Esophagus muscularis mucosa (tissue), 4 donors: ENCODE measurements around the gene LSM10. TPM values are rescaled to one million over a fixed set of nuclear protein-coding genes. Genes with fewer than 3 reads are reported as not detected.

Experiments
- DNase-seq: peaks from one replicate; pipeline ENCODE4 v3.0.0-alpha.2; 2017; ENCODE audit errors: extremely low spot score
- H3K27ac ChIP-seq, 4 donors: fragments of 200-600 bp; sonication (generic); replicated peaks in 1 of 4; 1 replicate in 3 of 4; 2 replicates in 1 of 4; pipeline ENCODE4 v1.5.1; 2016 to 2019; ENCODE audit warnings: mild to moderate bottlenecking in 1 of 4
- H3K27me3 ChIP-seq, 4 donors: fragments of 200-600 bp; sonication (generic); one replicate each; pipeline versions ENCODE4 v1.5.1 to v1.6.0; 2016 to 2019
- H3K36me3 ChIP-seq, 4 donors: fragments of 200-600 bp; sonication (generic); one replicate each; pipeline ENCODE4 v1.5.1; 2016 to 2019
- H3K4me1 ChIP-seq, 4 donors: fragments of 200-600 bp; sonication (generic); one replicate each; pipeline ENCODE4 v1.5.1; 2016 to 2019
- H3K4me3 ChIP-seq, 4 donors: fragments of 200-600 bp; sonication (generic); 1 replicate in 2 of 4; 2 replicates in 2 of 4; pipeline ENCODE4 v1.5.1; 2016 to 2019; ENCODE audit warnings: mild to moderate bottlenecking in 4 of 4, moderate library complexity in 1 of 4
- H3K9me3 ChIP-seq, 4 donors: fragments of 200-600 bp; sonication (generic); 1 replicate in 3 of 4; 2 replicates in 1 of 4; pipeline ENCODE4 v1.5.1; 2016 to 2019
- EP300 ChIP-seq: sonication (generic); formaldehyde crosslinking; IDR thresholded peaks from one replicate; pipeline ENCODE4 v1.6.1; 2017; ENCODE audit warnings: antibody characterized with exemption
- POLR2A ChIP-seq: fragments of 450-650 bp; IDR thresholded peaks from one replicate; pipeline ENCODE4 v1.6.1; 2017; ENCODE audit warnings: antibody characterized with exemption, moderate library complexity, mild to moderate bottlenecking, low read depth
- POLR2AphosphoS5 ChIP-seq, 2 donors: sonication (generic); formaldehyde crosslinking; IDR thresholded peaks; one replicate each; pipeline ENCODE4 v1.6.1; 2017; ENCODE audit warnings: antibody characterized with exemption in 2 of 2
- WGBS: methylation state at CpG from one replicate; pipeline ENCODE4 v1.1.5; 2018; 5-methylcytosine and 5-hydroxymethylcytosine counted together
- intact Hi-C: fragments of 100-400 bp; cut with DNase I; formaldehyde crosslinking; loops from one replicate; pipeline ENCODE4 v1.15.1; 2023
- total RNA-seq, 4 donors: library from RNA; depleted of rRNA; stranded (reverse); fragments of >200 nt; gene quantifications; one replicate each; pipeline versions ENCODE4 v1.1.0 to v1.2.1, GENCODE V29; 2016
- TF ChIP-seq, protein P1 (sequence below), 3 experiments: fragments of 200-600 bp in 2 of 3; fragments of 450-650 bp in 1 of 3; sonication (generic) in 2 of 3; IDR thresholded peaks; one replicate each; pipeline ENCODE4 v1.5.1; 2017 to 2019; ENCODE audit warnings: antibody characterized with exemption in 3 of 3, mild to moderate bottlenecking in 2 of 3, moderate library complexity in 1 of 3

The LSM10 gene
- total RNA-seq, 4 donors from 2014 or later = 42.2 to 64.5 (median 59.5) TPM

DNA sequence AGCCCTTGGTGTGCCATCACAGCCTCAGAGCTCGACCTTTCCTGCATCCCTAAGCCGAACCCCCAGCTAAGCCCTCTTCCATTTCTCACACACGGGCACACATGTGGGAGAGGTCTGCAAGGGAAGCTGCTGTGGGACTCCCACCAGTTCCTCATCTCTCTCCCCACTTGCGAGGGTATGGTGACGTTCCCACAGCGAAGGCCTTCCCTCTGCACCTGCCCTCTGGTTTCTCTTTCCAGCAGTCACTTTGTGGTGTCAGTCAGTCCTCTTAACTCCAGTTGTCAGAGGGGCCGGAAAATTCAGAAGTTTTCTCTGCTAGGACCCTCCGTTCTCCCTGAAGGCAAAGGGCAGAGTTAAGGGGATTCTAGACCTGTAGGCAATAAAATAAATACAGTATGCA, 6.4 kb downstream of the LSM10 start:
- intact Hi-C loops = no loop called here
- Histone ChIP-seq H3K4me1 (peaks cover 31 to 69% (median 50%) of the 10 kb centered on the region in 4 donors), H3K9me3 (no peaks in the 10 kb centered on the region), H3K4me3 (no peak overlapping the region), H3K27ac (peak overlapping the region in 3 of 4 donors; percentile 24 to 99 (median 93)), H3K27me3 (no peaks in the 10 kb centered on the region), H3K36me3 (peaks cover 17 to 48% (median 44%) of the 10 kb centered on the region in 4 donors)
- no peak for DNase-seq
- TF ChIP-seq, protein P1, sequence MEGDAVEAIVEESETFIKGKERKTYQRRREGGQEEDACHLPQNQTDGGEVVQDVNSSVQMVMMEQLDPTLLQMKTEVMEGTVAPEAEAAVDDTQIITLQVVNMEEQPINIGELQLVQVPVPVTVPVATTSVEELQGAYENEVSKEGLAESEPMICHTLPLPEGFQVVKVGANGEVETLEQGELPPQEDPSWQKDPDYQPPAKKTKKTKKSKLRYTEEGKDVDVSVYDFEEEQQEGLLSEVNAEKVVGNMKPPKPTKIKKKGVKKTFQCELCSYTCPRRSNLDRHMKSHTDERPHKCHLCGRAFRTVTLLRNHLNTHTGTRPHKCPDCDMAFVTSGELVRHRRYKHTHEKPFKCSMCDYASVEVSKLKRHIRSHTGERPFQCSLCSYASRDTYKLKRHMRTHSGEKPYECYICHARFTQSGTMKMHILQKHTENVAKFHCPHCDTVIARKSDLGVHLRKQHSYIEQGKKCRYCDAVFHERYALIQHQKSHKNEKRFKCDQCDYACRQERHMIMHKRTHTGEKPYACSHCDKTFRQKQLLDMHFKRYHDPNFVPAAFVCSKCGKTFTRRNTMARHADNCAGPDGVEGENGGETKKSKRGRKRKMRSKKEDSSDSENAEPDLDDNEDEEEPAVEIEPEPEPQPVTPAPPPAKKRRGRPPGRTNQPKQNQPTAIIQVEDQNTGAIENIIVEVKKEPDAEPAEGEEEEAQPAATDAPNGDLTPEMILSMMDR (IDR thresholded peaks at IDR 0.05) = no peak
- no peak for TF ChIP-seq POLR2A
- TF ChIP-seq POLR2AphosphoS5 (IDR thresholded peaks at IDR 0.05) = no peak
- TF ChIP-seq EP300 = no peak
- WGBS = 90% methylated on average over 8 of the region's 8 CpGs

DNA sequence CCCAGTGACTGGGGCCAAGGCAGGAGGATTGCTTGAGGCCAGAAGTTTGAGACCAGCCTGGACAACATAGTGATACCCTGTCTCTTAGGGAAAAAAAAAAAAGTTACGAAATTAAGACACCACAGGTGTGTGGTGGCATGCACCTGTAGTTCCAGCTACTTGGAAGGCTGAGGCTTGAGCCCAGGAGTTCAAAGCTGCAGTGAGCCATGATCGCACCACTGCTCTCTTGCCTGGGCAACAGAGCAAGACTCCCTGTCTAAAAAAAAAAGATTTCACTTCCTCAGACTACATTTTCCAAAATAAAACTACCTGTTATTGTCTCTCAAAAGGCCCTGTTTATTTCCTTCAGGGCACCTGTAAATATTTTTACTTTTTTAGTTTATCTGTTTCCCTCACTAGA, 7.3 kb downstream of the LSM10 start:
- Histone ChIP-seq H3K36me3 (peaks cover 17 to 48% (median 44%) of the 10 kb centered on the region in 4 donors), H3K27me3 (no peaks in the 10 kb centered on the region), H3K4me1 (peaks cover 25 to 61% (median 43%) of the 10 kb centered on the region in 4 donors), H3K27ac (peak overlapping the region; percentile 93 to 99 (median 97)), H3K4me3 (no peak overlapping the region), H3K9me3 (no peaks in the 10 kb centered on the region)
- TF ChIP-seq POLR2A (no peak), POLR2AphosphoS5 (IDR thresholded peaks at IDR 0.05) (no peak), EP300 (no peak)
- TF ChIP-seq, protein P1 (IDR thresholded peaks at IDR 0.05) = no peak
- intact Hi-C loops = no loop called here
- 90% methylated on average over 2 of the region's 2 CpGs for WGBS
- DNase-seq = no peak

DNA sequence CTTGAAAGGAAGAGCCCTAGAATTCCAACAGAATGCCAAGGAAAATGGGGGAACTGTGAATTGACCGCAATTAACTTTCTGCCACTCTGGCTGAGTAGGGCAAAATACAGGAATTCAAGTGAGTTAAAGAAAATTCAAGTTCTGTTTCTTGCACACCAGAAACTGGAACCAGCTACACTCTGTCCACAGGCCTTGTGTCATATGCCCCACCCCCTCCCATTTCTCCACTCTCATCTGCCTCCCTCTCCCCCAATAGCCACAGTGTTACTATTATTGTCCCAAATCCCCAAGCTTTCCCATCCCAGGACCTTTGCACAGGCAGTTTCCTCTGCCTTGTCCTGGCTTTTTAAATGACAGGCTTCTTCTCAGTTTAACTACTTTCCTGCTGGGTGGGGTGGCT, 7.7 kb downstream of the LSM10 start:
- Histone ChIP-seq H3K9me3 (no peaks in the 10 kb centered on the region), H3K4me3 (no peak overlapping the region), H3K27me3 (no peaks in the 10 kb centered on the region), H3K27ac (peak overlapping the region; percentile 93 to 99 (median 97)), H3K36me3 (peaks cover 17 to 48% (median 44%) of the 10 kb centered on the region in 4 donors), H3K4me1 (peaks cover 25 to 59% (median 44%) of the 10 kb centered on the region in 4 donors)
- intact Hi-C loops = loop anchor here (10.0 kb wide), 1 partner anchor 235 kb away; the partner anchor contains the start of gene MAP7D1
- DNase-seq = no peak
- 83% methylated on average over 1 of the region's 1 CpG for WGBS
- TF ChIP-seq POLR2A (no peak), EP300 (no peak), POLR2AphosphoS5 (IDR thresholded peaks at IDR 0.05) (no peak)
- TF ChIP-seq, protein P1 (IDR thresholded peaks at IDR 0.05) = no peak

DNA sequence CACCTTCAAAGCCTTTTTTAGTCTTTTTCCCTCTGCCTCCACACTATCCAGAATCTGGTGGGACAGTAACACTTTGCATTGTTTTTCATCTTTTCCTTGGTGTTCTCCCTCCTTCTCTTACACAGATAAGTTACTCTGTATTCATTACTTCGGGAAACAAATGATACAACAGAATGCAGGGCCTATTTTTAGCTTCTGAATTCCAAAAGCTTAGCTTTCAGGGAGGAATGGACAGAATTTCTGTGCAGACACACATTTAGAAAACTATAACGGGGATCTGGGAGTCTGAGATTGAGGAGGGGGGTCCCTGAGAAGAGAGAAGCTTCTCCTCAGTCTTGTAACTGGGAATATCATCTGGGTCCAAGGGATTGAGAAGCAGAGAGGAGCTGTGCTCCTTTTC, 8.4 kb downstream of the LSM10 start:
- Histone ChIP-seq H3K27me3 (no peaks in the 10 kb centered on the region), H3K4me3 (no peak overlapping the region), H3K4me1 (peaks cover 30 to 62% (median 51%) of the 10 kb centered on the region in 4 donors), H3K27ac (peak overlapping the region; percentile 93 to 99 (median 97)), H3K9me3 (no peaks in the 10 kb centered on the region), H3K36me3 (peaks cover 17 to 47% (median 44%) of the 10 kb centered on the region in 4 donors)
- 52% methylated on average over 2 of the region's 2 CpGs for WGBS
- TF ChIP-seq, protein P1 (IDR thresholded peaks at IDR 0.05) = no peak
- no peak for TF ChIP-seq EP300
- no peak for TF ChIP-seq POLR2AphosphoS5 (IDR thresholded peaks at IDR 0.05)
- no peak for TF ChIP-seq POLR2A
- no peak for DNase-seq
- intact Hi-C loops = loop anchor here (10.0 kb wide), 1 partner anchor 234 kb away; the partner anchor contains the start of gene MAP7D1
